H1 (cell line): ENCODE data around the gene CTIF. TPM values are rescaled to one million over a fixed set of nuclear protein-coding genes. Genes with fewer than 3 reads are reported as not detected.
A peak's percentile ranks its signal among the peaks of the same experiment; 100 is the strongest.

ENCODE experiments used
- CTCF ChIA-PET: fragments of 300-600 bp; sonication (Branson Sonifier 250); formaldehyde crosslinking; loops from one replicate; lab custom pipeline; 2021; ENCODE audit not compliant: partially characterized antibody; lab: Charles Lee
- POLR2A ChIA-PET: fragments of 300-600 bp; sonication (Branson Sonifier 250); formaldehyde crosslinking; loops from one replicate; lab custom pipeline; 2021; ENCODE audit warnings: inconsistent platforms; ENCODE audit not compliant: partially characterized antibody; lab: Charles Lee
- DNase-seq, 2 experiments: peaks; one replicate each; pipeline versions ENCODE4 v3.0.0 to v3.0.0-alpha.2; 2010 to 2022; ENCODE audit warnings: low spot score in 2 of 2, low read depth in 1 of 2, mixed read lengths in 1 of 2
- FAIRE-seq: peaks from 2 replicates; lab custom pipeline; 2011; peaks lifted over from hg19 to GRCh38; lab: Jason Lieb, UNC
- H2AFZ ChIP-seq: 2 replicates; pipeline ENCODE4 v1.8.1; 2012; ENCODE audit warnings: low read length, inconsistent platforms
- H2AK5ac ChIP-seq: 2 replicates; pipeline ENCODE4 v1.6.1; 2013; ENCODE audit warnings: low read depth, low read length
- H2BK120ac ChIP-seq: replicated peaks from 2 replicates; pipeline ENCODE3; 2013; ENCODE audit warnings: low read depth, low read length, inconsistent platforms
- H2BK12ac ChIP-seq: 2 replicates; pipeline ENCODE4 v1.6.1; 2013; ENCODE audit warnings: low read depth, low read length
- H2BK15ac ChIP-seq: 2 replicates; pipeline ENCODE4 v1.6.1; 2013; ENCODE audit warnings: low read length
- H2BK20ac ChIP-seq: 2 replicates; pipeline ENCODE4 v1.6.1; 2013; ENCODE audit warnings: low read length
- H2BK5ac ChIP-seq: 2 replicates; pipeline ENCODE4 v1.6.1; 2013; ENCODE audit warnings: low read depth, low read length
- H3K14ac ChIP-seq: 2 replicates; pipeline ENCODE4 v1.6.1; 2013; ENCODE audit warnings: inconsistent platforms; ENCODE audit not compliant: insufficient read length
- H3K18ac ChIP-seq: 2 replicates; pipeline ENCODE4 v1.6.1; 2013; ENCODE audit warnings: low read length; ENCODE audit errors: extremely low read depth
- H3K23ac ChIP-seq: 2 replicates; pipeline ENCODE4 v1.6.1; 2013; ENCODE audit warnings: inconsistent platforms; ENCODE audit not compliant: insufficient read length
- H3K23me2 ChIP-seq: 2 replicates; pipeline ENCODE4 v1.6.1; 2013; ENCODE audit warnings: low read depth, low read length
- H3K27ac ChIP-seq: 2 replicates; pipeline ENCODE4 v1.6.1; 2011; ENCODE audit warnings: low read depth, low read length, inconsistent platforms
- H3K27me3 ChIP-seq, 4 experiments: replicated peaks in 1 of 4; 1 replicate in 1 of 4; 2 replicates in 3 of 4; pipeline versions ENCODE4 v1.6.1 to v1.8.1; 2011 to 2013; ENCODE audit warnings: low read length in 3 of 4, mild to moderate bottlenecking in 3 of 4, inconsistent platforms in 2 of 4, mixed read lengths in 2 of 4, moderate library complexity in 1 of 4; ENCODE audit not compliant: control insufficient read depth in 3 of 4, insufficient read depth in 3 of 4; ENCODE audit errors: extremely low read depth in 1 of 4
- H3K36me3 ChIP-seq, 4 experiments: 2 replicates each; pipeline versions ENCODE4 v1.6.1 to v1.8.1; 2011 to 2013; ENCODE audit warnings: mild to moderate bottlenecking in 4 of 4, low read length in 3 of 4, moderate library complexity in 2 of 4, control low read depth in 1 of 4, inconsistent platforms in 1 of 4; ENCODE audit not compliant: insufficient read depth in 4 of 4, control insufficient read depth in 2 of 4
- H3K4ac ChIP-seq: replicated peaks from 2 replicates; pipeline ENCODE3; 2013; ENCODE audit warnings: low read length, low read depth, mixed read lengths, inconsistent platforms; ENCODE audit not compliant: insufficient read length
- H3K4me1 ChIP-seq, 4 experiments: replicated peaks in 1 of 4; 1 replicate in 1 of 4; 2 replicates in 3 of 4; pipeline versions ENCODE4 v1.6.1 to v1.8.1; 2011 to 2013; ENCODE audit warnings: low read length in 3 of 4, inconsistent platforms in 2 of 4, mixed read lengths in 1 of 4; ENCODE audit not compliant: insufficient read depth in 4 of 4, control insufficient read depth in 3 of 4
- H3K4me2 ChIP-seq, 2 experiments: 2 replicates each; pipeline versions ENCODE4 v1.6.1 to v1.8.1; 2011 to 2013; ENCODE audit warnings: low read depth in 2 of 2, low read length in 2 of 2, control low read depth in 1 of 2, inconsistent platforms in 1 of 2, mild to moderate bottlenecking in 1 of 2; ENCODE audit not compliant: insufficient read depth in 1 of 2
- H3K4me3 ChIP-seq, 4 experiments: fragments of 200-600, 300-600 bp in 1 of 4; sonication (generic), shearing (Covaris generic), sonication (Bioruptor Twin) in 1 of 4; 2 replicates each; pipeline versions ENCODE4 v1.5.1 to v1.8.1; 2011 to 2016; ENCODE audit warnings: low read length in 4 of 4, low read depth in 3 of 4, control low read depth in 2 of 4, inconsistent platforms in 2 of 4, mild to moderate bottlenecking in 2 of 4, mixed read lengths in 1 of 4, moderate library complexity in 1 of 4; ENCODE audit not compliant: insufficient read depth in 2 of 4; ENCODE audit errors: extremely low read depth in 1 of 4
- H3K56ac ChIP-seq: replicated peaks from 2 replicates; pipeline ENCODE3; 2013; ENCODE audit warnings: low read depth, mild to moderate bottlenecking, mixed read lengths, low read length, inconsistent platforms; ENCODE audit not compliant: insufficient read length
- H3K79me1 ChIP-seq: 2 replicates; pipeline ENCODE4 v1.6.1; 2013; ENCODE audit warnings: low read depth, low read length, control low read depth
- H3K79me2 ChIP-seq, 2 experiments: 2 replicates each; pipeline versions ENCODE4 v1.6.1 to v1.8.1; 2012 to 2013; ENCODE audit warnings: low read length in 2 of 2, mild to moderate bottlenecking in 2 of 2, inconsistent platforms in 1 of 2; ENCODE audit not compliant: insufficient read depth in 2 of 2, control insufficient read depth in 1 of 2
- H3K9ac ChIP-seq, 4 experiments: replicated peaks in 1 of 4; 1 replicate in 1 of 4; 2 replicates in 3 of 4; pipeline versions ENCODE4 v1.6.1 to v1.8.1; 2011 to 2013; ENCODE audit warnings: low read depth in 3 of 4, low read length in 3 of 4, control low read depth in 2 of 4, mild to moderate bottlenecking in 2 of 4, moderate library complexity in 2 of 4, inconsistent platforms in 1 of 4; ENCODE audit errors: extremely low read depth in 1 of 4
- H3K9me3 ChIP-seq, 2 experiments: 2 replicates each; pipeline versions ENCODE4 v1.6.1 to v1.8.1; 2012 to 2013; ENCODE audit warnings: mild to moderate bottlenecking in 2 of 2, moderate library complexity in 2 of 2, control low read depth in 1 of 2, inconsistent platforms in 1 of 2, low read depth in 1 of 2, low read length in 1 of 2, mixed read lengths in 1 of 2; ENCODE audit not compliant: insufficient read depth in 2 of 2
- H4K20me1 ChIP-seq, 2 experiments: replicated peaks in 1 of 2; 2 replicates each; pipeline versions ENCODE3 to v1.8.1; 2011 to 2013; ENCODE audit warnings: inconsistent platforms in 2 of 2, low read length in 2 of 2, mild to moderate bottlenecking in 1 of 2; ENCODE audit not compliant: insufficient read depth in 2 of 2, control insufficient read depth in 1 of 2
- H4K5ac ChIP-seq: 2 replicates; pipeline ENCODE4 v1.6.1; 2013; ENCODE audit warnings: low read length, low read depth, mixed read lengths, inconsistent platforms; ENCODE audit not compliant: insufficient read length
- H4K8ac ChIP-seq: 2 replicates; pipeline ENCODE4 v1.8.0; 2013; ENCODE audit warnings: mild to moderate bottlenecking, moderate library complexity, low read length, inconsistent platforms; ENCODE audit not compliant: insufficient read depth; ENCODE audit errors: extremely low read depth
- H4K91ac ChIP-seq: replicated peaks from 2 replicates; pipeline ENCODE3; 2013; ENCODE audit warnings: low read length, mixed read lengths, inconsistent platforms; ENCODE audit not compliant: insufficient read length
- GTF2F1 ChIP-seq: IDR thresholded peaks from 2 replicates; pipeline ENCODE4 v1.6.1; 2012; ENCODE audit warnings: low read depth, low read length, improper control_type of control experiment, borderline replicate concordance
- NRF1 ChIP-seq: IDR thresholded peaks from 2 replicates; pipeline ENCODE4 v1.6.1; 2011; ENCODE audit warnings: mild to moderate bottlenecking, low read depth, low read length, improper control_type of control experiment
- PHF8 ChIP-seq: fragments of 200-600 bp; sonication (generic); conservative IDR thresholded peaks from 2 replicates; pipeline ENCODE4 v1.7.1; 2012; ENCODE audit warnings: low read depth, mild to moderate bottlenecking, inconsistent platforms, low read length, moderate library complexity
- SIN3A ChIP-seq, 2 experiments: IDR thresholded peaks in 1 of 2; conservative IDR thresholded peaks in 1 of 2; 2 replicates each; pipeline ENCODE4 v1.6.1; 2011 to 2012; ENCODE audit warnings: low read length in 2 of 2, improper control_type of control experiment in 1 of 2, low read depth in 1 of 2, mild to moderate bottlenecking in 1 of 2
- SP4 ChIP-seq: IDR thresholded peaks from 2 replicates; pipeline ENCODE4 v1.6.1; 2012; ENCODE audit warnings: low read length, inconsistent platforms
- WGBS, 2 experiments: shearing (Covaris generic) in 1 of 2; methylation state at CpG; one replicate each; pipeline versions ENCODE4 v1.1.6 to v1.1.7; 2013 to 2015; ENCODE audit warnings: low lambda C conversion rate in 2 of 2, mixed read lengths in 2 of 2, inconsistent platforms in 1 of 2, low coverage in 1 of 2, missing lambda C conversion rate in 1 of 2; ENCODE audit not compliant: insufficient replicate concordance in 2 of 2, insufficient coverage in 1 of 2, insufficient read length in 1 of 2; ENCODE audit errors: extremely low coverage in 1 of 2, missing lambda C conversion rate in 1 of 2; 5-methylcytosine and 5-hydroxymethylcytosine counted together
- polyA plus RNA-seq, 7 experiments: library from polyadenylated mRNA; depleted of rRNA in 3 of 7; stranded (reverse) in 5 of 7; unstranded in 2 of 7; fragments of >200 nt in 5 of 7; fragments of 200-250 nt in 2 of 7; gene quantifications; 1 replicate in 5 of 7; 2 replicates in 1 of 7; 4 replicates in 1 of 7; pipeline versions ENCODE4 v1.2.1 to v1.2.3, GENCODE V29; 2011 to 2013; ENCODE audit warnings: missing spikeins in 2 of 7, mixed read lengths in 2 of 7
- total RNA-seq: library from RNA; stranded (reverse); fragmentation: NEBNext Ultra II Directional; extraction: Animal tissue kit (Norgen Biotek cat#: 25700); gene quantifications from 2 replicates; pipeline ENCODE4 v1.2.1, GENCODE V29; 2021

The CTIF gene
- total and polyA plus RNA-seq, 2 of the 8 experiments (the other 6 are each of a cell fraction or from before 2014, with no cell fraction given) = 9.0 to 17.8 TPM

DNA sequence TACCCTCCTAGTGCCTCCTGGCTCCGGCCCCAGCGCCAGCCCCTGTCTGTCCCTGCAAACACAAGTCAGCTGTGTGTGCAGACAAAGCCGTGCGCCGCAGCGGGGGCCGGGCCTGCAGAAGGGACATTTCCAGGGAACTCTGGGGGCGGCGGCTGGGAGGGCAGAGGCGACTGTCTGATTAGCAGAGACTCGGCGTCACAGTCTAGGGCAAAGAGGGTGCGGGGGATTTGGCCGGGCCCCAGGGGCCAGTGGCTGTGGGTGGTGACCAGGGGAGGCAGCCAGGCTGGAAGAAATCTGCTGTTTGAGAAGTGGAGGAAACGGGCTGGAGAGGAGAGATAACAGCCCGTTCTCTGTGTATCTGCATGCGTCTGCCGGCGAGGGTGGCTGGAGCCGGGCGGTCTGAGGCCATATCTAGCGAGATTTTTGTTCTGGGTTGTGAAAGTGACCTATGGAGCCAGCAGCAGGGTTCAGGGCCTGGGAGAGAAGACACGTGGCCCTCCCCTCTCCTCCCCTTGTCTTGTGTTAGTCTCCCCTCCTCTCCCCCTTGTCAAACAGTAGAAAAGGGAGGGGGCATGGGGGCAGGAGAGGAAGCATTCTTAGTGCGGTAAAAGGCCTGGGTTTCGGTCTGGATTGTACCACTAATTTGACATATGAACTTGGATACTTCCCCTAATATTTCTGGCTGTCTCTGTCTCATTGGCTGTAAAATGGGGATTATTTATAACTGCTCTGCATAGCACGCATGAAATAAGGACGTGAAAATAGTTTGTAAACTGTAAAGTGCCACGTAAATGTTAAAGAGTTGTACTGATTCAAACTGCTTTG, 242.5 kb downstream of the CTIF start:
- Histone ChIP-seq H4K8ac (peak overlapping the region; percentile 28; the same call in 1 of the 2 replicates), H3K9ac (no peak overlapping the region), H3K4ac (no peak overlapping the region), H4K20me1 (no peaks in the 10 kb centered on the region), H3K79me2 (no peaks in the 10 kb centered on the region), H2BK12ac (no peak overlapping the region), H2BK5ac (no peak overlapping the region), H3K27ac (no peak overlapping the region), H3K56ac (no peak overlapping the region), H2BK20ac (no peak overlapping the region), H4K91ac (no peak overlapping the region), H4K5ac (no peak overlapping the region), H3K4me1 (peaks cover 0 to 5% (median 2%) of the 10 kb centered on the region in 4 experiments; a peak in 4 of 7 replicates), H3K18ac (no peak overlapping the region), H3K23me2 (no peaks in the 10 kb centered on the region), H3K36me3 (no peaks in the 10 kb centered on the region), H3K9me3 (no peaks in the 10 kb centered on the region), H2AFZ (no peak overlapping the region), H3K27me3 (no peaks in the 10 kb centered on the region), H2BK15ac (no peak overlapping the region), H3K23ac (no peak overlapping the region), H3K79me1 (no peaks in the 10 kb centered on the region), H3K4me2 (no peak overlapping the region), H2AK5ac (no peak overlapping the region), H3K14ac (no peak overlapping the region), H3K4me3 (no peak overlapping the region), H2BK120ac (no peak overlapping the region)
- 92% methylated on average over 22 of the region's 28 CpGs; no CpG with 5 or more reads in 1 of the 2 experiments for WGBS, 2 experiments
- DNase-seq (no peak), FAIRE-seq (no peak)
- POLR2A ChIA-PET = no interaction called here
- CTCF ChIA-PET = interaction anchor here (1.0 to 5.3 kb wide), 5 partner anchors 11 to 70 kb away, joined by 3 to 28 read pairs (median 5); no protein-coding TSS in a partner anchor
- TF ChIP-seq SP4 = no peak
- no peak for TF ChIP-seq SIN3A (conservative IDR thresholded peaks at IDR 0.05 in 1 of 2, IDR thresholded peaks at IDR 0.05 in 1 of 2; ENCODE audit: low read depth in 1 of 2, low read length in 2 of 2)
- no peak for TF ChIP-seq GTF2F1
- TF ChIP-seq NRF1 = no peak
- no peak for TF ChIP-seq PHF8
